Tibial nerve (tissue), 4 donors: ENCODE data around the gene SMARCA2.

Experiments
- EP300 ChIP-seq, 2 donors: sonication (generic); formaldehyde crosslinking; IDR thresholded peaks; one replicate each; pipeline ENCODE4 v1.6.1; 2017; ENCODE audit warnings: antibody characterized with exemption in 2 of 2, mild to moderate bottlenecking in 1 of 2
- POLR2A ChIP-seq, 2 donors: fragments of 450-650 bp; IDR thresholded peaks; one replicate each; pipeline ENCODE4 v1.6.1; 2017; ENCODE audit warnings: antibody characterized with exemption in 2 of 2, mild to moderate bottlenecking in 2 of 2, moderate library complexity in 2 of 2
- TF ChIP-seq, protein P1 (sequence below), 5 experiments: fragments of 200-600 bp in 3 of 5; fragments of 450-650 bp in 2 of 5; sonication (generic) in 3 of 5; IDR thresholded peaks; one replicate each; pipeline ENCODE4 v1.5.1; 2016 to 2019; ENCODE audit warnings: antibody characterized with exemption in 5 of 5, mild to moderate bottlenecking in 3 of 5, moderate library complexity in 2 of 5

DNA sequence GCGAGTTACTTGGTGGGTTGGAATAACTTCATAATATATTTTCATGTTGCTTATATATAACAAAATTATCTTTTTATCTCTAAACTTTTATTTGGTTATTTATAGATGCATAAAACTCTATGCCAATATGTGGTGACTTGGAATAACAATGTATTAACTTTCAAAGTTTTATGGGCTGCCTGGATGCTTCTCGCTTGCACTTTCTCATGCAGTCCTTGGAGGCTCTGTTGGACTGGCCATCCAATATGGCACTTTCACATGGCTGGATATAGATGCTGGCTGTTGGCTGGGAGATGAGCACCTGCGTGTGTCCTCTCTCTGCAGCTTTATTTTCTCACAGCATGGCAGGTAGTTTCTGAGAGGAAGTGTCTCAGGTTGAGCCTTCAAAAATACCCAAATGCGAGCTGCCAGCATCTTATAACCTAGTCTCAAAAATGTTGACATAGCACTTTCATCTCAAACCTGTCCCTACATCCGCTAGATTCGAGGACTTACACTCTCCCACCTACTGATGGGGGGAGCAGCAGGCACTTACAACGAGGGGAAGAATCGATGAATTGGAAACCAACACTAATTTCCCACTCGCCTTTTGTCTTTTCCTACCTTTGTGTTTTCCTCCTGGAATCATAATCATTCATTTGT is 48.3 kb upstream of the SMARCA2 start:
- no peak for TF ChIP-seq EP300 (IDR thresholded peaks at IDR 0.05)
- TF ChIP-seq, protein P1, sequence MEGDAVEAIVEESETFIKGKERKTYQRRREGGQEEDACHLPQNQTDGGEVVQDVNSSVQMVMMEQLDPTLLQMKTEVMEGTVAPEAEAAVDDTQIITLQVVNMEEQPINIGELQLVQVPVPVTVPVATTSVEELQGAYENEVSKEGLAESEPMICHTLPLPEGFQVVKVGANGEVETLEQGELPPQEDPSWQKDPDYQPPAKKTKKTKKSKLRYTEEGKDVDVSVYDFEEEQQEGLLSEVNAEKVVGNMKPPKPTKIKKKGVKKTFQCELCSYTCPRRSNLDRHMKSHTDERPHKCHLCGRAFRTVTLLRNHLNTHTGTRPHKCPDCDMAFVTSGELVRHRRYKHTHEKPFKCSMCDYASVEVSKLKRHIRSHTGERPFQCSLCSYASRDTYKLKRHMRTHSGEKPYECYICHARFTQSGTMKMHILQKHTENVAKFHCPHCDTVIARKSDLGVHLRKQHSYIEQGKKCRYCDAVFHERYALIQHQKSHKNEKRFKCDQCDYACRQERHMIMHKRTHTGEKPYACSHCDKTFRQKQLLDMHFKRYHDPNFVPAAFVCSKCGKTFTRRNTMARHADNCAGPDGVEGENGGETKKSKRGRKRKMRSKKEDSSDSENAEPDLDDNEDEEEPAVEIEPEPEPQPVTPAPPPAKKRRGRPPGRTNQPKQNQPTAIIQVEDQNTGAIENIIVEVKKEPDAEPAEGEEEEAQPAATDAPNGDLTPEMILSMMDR (IDR thresholded peaks at IDR 0.05): no peak
- TF ChIP-seq POLR2A (IDR thresholded peaks at IDR 0.05): no peak
